Sciatic nerve (tissue), 2 donors: ENCODE measurements around the gene MNAT1. TPM values are rescaled to one million over a fixed set of nuclear protein-coding genes. Genes with fewer than 3 reads are reported as not detected.

Source experiments
- ATAC-seq: fragments of 200-7000 bp; cut with Tn5 transposase; one replicate; pipeline ENCODE4 v1.9.1; 2020; ENCODE audit warnings: mild to moderate bottlenecking, moderate library complexity
- DNase-seq: peaks from one replicate; pipeline ENCODE4 v3.0.0-alpha.2; 2020; ENCODE audit warnings: low spot score
- intact Hi-C: fragments of 100-400 bp; cut with DNase I; formaldehyde crosslinking; loops from one replicate; pipeline ENCODE4 v1.14.2; 2022
- total RNA-seq: library from RNA; stranded (reverse); fragmentation: NEBNext Ultra II Directional; extraction: Animal tissue kit (Norgen Biotek cat#: 25700); gene quantifications from one replicate; pipeline ENCODE4 v1.2.1, GENCODE V29; 2021
- donor health status: DM: no; HTN: no; CAD: no.
- donor health status: DM: no; HTN: no; CAD: no.

MNAT1 gene
- total RNA-seq, 1 donor from 2014 or later: 39.9 TPM

DNA sequence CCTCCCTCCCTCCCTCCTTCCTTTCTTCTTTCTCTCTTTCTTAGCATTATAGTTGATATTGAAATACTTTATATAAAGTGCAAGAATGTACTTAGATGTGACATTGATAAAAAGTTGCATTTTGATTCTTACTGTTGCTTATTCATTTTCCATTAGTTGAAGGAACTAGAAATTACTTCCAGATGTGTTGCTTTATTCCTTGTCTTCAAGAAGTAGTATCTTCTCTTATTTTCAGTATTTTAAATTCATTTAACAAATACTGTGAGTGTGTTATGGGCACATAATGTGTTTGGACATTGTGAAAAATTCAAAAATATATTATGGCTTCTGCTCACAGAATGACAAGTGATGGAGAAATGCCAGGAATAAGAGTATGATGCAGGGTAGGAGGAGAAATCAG, 200.8 kb downstream of the MNAT1 start:
- no peak for DNase-seq
- intact Hi-C loops: no loop called here
- no peak for ATAC-seq

DNA sequence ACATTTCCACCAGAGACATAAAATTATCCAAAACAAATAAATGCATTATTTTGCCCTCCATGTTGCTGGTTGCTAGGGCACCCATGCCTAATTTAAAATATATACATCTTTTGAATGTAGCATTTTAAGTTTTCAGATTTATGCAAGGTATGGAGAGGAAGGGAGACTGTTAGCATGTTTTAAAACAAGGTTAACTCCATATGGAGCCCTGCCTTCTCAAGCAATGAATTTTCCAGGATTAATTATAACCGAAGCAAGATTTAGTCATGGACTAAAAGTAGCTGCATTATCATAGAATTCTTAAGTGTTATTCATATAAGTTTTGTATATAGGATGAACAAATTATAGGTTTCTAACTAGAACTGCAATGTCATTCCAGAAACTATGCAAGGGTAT, 209.1 kb downstream of the MNAT1 start:
- no peak for DNase-seq
- intact Hi-C loops: no loop called here
- no peak for ATAC-seq

DNA sequence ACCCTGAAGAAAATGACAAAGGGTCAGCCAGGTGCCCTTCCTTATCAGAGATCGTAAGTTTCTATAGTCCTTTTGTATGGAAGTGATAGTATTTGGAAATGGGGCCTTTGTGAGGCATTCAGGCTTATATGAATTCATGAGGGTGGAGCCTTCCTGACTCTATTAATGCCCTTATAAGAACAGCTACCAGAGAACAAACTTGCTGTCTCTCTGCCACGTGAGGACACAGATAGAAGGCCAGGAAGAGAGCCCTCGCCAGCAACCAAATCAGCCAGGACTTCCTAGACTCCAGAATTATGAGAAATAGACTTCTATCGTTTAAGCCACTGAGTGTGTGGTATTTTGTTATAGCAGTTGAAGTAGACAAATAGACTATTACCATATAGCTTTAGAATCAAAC, 209.6 kb downstream of the MNAT1 start:
- ATAC-seq: no peak
- intact Hi-C loops: no loop called here
- DNase-seq: no peak

DNA sequence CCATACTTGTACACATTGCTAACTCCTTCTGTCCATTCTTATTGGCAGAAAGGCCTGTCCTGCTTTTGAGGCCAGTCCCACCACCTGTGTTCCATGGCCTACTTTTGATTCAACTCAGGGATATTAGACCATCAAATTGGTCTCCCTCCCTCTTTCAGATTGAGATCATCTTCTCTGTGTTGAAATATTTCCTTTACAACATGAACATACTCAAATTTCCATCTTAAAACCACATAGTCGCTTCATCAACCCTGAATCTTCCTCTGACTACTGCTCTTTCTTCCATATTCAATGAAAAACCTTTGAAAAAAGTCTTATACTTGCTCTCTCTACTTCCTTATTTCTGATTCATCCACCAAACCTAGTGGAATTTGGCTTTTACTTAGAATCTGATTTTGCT, 211.4 kb downstream of the MNAT1 start:
- no peak for ATAC-seq
- intact Hi-C loops: no loop called here
- no peak for DNase-seq

DNA sequence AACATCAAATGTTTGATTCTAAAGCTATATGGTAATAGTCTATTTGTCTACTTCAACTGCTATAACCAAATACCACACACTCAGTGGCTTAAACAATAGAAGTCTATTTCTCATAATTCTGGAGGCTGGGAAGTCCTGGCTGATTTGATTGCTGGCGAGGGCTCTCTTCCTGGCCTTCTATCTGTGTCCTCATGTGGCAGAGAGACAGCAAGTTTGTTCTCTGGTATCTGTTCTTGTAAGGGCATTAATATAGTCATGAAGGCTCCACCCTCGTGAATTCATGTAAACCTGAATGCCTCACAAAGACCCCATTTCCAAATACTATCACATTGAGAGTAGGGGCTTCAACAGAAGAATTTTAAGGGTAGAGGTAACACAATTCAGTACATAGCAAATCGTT, 212.2 kb downstream of the MNAT1 start:
- ATAC-seq: no peak
- DNase-seq: no peak
- intact Hi-C loops: no loop called here

DNA sequence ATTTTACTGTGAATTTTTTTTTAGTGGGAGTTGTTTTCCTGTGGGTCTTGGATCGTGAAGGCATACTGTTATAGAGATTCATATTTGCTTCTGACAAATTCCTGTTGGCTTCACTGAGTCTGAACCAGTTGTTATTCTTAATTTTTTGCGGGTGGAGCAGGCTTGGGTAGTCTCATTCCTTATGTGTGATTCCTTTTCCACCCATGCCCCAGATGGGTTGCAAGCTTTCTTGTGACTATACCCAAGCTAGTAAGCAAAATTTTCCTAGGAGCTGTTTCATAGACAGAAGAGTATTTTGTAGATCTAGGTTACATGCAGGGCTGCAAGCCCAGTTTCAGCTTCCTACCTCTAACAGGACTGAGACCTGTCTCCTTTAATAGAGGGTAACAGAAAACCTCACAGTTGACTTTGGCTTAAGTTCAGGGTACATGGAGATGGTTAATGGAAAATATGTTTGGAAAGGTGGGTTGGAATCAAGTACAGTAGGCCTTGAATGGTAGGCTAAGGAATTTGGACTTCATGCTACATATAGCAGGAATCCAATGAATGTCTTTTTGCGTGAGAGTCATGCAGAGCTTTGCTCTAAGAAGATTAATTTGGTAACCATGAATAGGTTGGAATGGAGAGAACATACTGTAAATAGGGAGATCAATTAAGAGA, 217.3 kb downstream of the MNAT1 start:
- no peak for DNase-seq
- intact Hi-C loops: no loop called here
- no peak for ATAC-seq

DNA sequence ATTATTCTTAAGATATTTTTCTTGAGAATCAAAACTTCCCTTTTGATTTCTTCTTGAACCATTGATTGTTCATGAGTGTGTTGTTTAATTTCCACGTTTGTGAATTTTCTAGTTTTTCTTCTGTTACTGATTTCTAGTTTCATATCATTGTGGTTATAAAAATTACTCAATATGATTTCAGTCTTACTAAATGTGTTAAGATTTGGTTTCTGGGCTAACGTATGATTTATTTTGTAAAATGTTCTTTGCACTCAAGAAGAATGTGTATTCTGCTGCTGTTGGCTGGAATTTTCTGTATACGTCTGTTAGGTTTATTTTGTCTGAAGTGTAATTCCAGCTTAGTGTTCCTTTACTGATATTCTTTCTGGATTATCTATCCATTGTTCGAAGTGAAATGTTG, 221.6 kb downstream of the MNAT1 start:
- DNase-seq (no peak), ATAC-seq (no peak)
- intact Hi-C loops: no loop called here

DNA sequence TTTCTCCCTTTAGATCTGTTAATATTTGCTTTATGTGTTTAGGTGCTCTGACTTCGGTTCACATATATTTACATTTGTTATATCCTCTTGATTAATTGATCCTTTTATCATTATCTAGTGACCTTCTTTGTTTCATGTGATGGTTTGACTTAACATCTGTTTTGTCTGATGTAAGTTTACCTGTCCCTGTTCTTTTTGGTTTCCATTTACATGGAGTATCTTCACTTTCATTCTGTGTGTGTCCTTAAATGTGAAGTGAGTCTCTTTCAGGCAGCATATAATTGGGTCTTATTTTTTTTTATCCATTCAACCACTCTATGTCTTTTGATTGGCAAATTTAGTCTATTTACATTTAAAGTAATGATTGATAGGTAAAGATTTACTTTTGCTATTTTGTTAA, 222.1 kb downstream of the MNAT1 start:
- ATAC-seq: no peak
- intact Hi-C loops: no loop called here
- no peak for DNase-seq

DNA sequence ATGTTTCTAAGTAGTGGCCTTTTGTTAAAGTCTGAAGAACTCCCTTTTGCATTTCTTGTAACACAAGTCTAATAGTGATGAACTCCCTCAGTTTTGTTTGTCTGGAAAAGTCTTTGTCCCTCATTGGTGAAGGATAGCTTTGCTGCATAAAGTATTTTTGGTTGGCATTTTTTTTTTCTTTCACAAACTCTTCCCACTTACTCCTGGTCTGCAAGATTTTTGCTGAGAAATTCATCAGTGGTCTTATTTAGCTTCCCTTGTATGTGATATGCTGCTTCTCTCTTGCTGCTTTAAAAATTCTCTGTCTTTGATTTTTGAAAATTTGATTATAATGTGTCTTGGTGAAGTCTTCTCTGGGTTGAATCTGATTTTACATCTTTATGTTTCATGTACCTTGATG, 223.6 kb downstream of the MNAT1 start:
- DNase-seq (no peak), ATAC-seq (no peak)
- intact Hi-C loops: no loop called here

DNA sequence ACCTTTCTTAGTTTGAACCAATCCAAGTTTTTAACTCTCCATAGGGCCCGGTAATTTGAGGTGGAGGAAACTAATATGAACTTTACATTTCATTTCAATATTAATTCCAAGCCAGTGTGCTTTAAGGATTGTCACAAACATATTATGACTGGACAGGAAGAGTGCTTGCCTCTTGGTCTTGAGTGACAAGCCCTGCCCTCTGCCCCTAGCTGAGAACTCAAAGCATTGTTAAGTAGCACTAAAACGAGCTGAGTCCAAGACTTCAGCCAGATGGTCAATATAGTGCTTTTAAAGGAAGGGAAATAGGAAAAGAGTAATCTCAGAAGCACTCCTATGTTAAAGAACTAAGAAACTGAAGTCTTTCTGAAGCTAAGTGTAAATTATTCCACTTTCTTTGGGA, 229.2 kb downstream of the MNAT1 start:
- DNase-seq (no peak), ATAC-seq (no peak)
- intact Hi-C loops: no loop called here

DNA sequence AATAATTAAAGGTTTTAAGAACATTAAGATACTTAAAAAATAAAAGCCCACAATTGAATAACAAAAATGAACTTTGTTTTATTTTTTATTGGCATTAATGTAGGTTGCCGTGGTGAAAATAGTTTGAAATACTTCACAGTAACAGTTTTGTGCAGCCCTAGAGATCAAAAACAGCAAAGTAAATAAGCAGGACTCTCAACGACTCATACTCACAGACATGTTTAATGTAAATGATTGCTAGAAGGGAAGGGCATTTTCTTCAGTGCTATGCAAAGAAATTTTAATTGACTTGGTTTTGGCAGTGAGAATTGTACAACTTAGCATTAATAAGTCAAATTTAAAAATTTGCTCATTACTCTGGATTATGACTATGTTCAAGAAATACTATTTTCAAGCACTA, 230.3 kb downstream of the MNAT1 start:
- intact Hi-C loops: no loop called here
- DNase-seq: no peak

DNA sequence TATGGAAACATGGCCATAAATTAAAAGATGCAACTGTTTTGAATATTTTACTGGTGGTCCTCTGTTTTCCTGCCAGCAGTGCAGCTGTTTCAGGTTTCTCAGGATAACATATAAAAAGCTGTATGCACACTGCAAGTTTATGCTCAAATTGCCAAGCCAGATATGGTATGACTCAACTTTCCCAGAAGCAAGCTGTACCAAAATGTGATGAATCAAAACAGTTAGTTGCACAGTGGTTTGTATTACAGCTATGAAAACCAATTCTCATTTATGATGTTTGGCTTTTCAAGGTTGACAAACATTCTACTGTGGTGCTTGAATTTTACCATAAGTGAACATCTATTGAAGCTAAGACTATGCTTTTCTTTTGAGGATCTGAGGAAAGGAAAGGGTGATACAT, 230.8 kb downstream of the MNAT1 start:
- ATAC-seq (no peak), DNase-seq (no peak)
- intact Hi-C loops: no loop called here

More for the DNA sequence above, 230.3 kb downstream of the MNAT1 start:
- ATAC-seq: no peak

DNA sequence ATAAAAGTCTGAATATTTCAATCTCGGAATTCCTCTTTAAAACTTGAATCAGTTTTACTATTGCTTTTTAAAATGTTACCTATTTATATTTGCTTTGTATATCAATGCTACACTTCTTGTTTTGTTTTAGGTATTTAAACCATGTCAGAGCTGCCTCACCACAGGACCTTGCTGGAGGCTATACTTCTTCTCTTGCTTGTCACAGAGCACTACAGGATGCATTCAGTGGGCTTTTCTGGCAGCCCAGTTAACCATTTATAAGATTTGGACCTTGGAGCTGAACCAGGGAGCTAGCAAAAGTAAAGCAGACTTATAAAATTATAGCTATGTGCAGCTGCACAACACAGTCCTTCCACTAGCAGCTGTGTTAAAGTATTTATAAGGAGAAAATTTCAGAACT, 233.5 kb downstream of the MNAT1 start:
- intact Hi-C loops: no loop called here
- ATAC-seq: no peak
- no peak for DNase-seq

DNA sequence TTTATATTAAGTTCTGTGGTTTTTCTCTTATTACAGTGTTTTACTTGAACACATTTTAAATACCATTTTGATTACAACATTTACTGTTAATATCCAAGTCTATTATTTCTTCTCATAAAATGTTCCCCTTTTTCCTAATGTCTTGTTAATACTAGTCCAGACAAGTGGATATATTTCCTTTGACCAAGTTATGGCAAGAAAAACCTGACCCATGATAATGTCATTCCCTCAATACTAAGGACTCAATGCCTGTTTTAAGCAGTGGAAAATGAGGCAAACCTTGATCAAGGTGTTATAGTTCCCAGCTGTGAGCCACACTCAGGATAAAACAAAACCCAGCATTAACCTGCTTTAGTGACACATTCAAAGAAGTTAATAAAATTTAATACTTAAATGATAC, 234.1 kb downstream of the MNAT1 start:
- no peak for DNase-seq
- no peak for ATAC-seq
- intact Hi-C loops: no loop called here

DNA sequence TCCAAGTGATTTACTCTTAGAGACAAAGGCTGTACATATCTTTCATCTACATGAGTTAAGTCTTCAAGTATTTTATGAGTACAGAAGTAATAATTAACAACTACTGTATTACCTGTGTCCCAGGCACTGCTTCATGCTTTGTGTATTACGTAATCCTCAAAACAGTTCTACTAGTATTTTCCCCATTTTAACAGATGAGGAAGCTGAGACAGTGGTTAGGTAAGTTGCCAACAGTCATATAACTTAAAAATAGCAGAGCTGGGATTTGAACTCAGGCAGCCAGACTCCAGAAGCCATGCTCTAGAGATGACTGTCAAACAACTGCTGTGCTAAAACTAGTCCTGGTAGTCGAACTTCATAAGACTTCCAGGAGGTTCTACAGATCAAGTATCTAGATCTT, 235.6 kb downstream of the MNAT1 start:
- no peak for ATAC-seq
- intact Hi-C loops: no loop called here
- no peak for DNase-seq

DNA sequence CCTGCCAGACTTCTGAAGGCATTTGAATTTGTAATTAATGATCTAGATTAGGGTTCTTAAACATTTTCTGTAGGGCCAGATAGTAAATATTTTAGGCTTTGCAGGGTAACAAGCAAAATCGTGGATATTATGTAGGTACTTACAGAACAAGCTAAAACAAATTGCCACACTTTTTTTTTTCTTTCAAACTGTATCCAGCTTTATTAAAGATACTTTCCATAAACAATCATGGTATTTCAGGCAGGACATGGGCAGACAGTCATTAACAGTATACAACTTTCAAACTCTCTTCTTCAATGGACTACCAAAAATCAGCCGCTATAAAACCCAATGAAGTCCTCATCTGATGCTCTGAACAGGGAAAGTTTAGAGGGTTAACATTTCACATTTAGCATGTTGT, 236.7 kb downstream of the MNAT1 start:
- DNase-seq (no peak), ATAC-seq (no peak)
- intact Hi-C loops: no loop called here

DNA sequence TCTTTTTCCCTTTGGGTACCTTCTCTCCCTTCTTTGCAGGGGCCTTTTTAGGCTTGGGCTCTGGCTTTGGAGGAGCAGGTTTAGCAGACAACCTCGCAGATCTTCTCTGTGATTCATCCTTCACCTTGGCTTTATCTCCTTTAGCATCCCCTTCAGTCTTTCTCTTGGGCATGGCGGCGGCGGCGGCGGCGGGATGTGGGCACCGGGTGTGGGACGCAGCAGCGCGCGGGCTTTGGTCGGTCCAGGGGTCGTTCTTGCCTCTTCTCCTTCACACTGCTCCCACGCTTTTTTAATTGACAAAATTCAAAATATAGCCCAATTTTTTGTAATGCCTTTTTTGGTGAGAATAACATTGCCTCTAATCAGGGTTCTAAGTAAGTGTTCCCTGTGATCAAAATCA, 237.7 kb downstream of the MNAT1 start:
- ATAC-seq: no peak
- intact Hi-C loops: no loop called here

DNA sequence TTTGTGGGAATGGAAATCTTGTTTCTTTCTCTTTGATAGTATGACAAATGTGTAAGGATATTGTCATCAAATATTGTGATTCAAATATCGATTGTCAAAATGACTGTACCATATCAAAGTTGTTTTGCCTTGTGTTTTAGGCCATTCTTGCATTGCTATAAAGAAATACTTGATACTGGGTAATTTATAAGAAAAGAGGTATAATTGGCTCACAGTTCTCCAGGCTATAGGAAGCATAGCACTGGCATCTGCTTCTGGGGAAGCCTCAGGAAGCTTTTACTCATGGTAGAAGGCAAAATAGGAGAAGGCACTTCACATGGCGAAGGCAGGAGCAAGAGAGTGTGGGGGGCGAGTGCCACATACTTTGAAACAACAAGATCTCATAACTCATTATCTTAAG, 238.5 kb downstream of the MNAT1 start:
- ATAC-seq: no peak
- intact Hi-C loops: no loop called here
- DNase-seq: no peak

More for the DNA sequence above, 237.7 kb downstream of the MNAT1 start:
- DNase-seq: no peak

DNA sequence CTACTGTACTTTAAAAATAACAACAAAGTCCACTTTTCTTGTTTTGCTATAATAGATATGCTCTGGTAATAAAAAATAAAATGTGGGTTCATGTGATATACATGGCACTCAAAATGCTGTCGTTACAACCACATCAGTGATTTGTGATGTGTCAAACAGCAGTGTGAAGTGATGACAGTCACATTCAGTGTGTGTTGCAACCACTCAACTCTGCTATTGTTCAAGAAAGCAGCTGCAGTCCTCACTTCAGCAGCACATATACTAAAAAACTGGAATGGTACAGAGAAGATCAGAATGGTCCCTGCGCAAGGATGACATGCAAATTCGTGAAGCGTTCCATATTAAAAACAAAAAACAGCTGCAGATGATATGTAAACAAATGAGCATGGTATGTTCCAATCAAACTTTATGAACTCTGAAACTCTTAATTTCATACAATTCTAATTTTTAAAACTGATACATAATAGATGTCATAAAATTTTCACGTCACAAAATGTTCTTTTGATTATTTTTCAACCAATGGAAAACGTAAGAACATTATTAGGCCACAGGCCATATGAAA, 239.6 kb downstream of the MNAT1 start:
- intact Hi-C loops: no loop called here
- ATAC-seq (no peak), DNase-seq (no peak)

DNA sequence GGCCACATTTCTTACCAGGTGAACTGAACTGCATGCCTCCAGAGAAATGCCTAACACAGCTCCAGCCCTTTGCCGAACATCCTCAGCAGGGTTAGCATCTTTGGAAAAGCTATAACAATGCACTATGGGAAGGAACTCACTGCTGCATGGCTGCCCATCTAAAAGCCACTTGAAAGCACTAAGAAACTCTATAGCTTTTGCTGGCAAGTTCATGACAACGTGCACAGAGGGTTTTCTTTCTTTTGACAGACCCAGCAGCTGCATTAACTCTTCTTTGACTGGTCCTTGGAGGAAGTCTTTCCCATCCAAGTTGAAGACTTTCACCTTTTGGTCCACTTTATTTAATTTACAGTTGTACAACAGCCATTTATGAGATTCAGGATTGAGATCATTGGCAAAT, 241.0 kb downstream of the MNAT1 start:
- no peak for ATAC-seq
- intact Hi-C loops: no loop called here
- DNase-seq: no peak

DNA sequence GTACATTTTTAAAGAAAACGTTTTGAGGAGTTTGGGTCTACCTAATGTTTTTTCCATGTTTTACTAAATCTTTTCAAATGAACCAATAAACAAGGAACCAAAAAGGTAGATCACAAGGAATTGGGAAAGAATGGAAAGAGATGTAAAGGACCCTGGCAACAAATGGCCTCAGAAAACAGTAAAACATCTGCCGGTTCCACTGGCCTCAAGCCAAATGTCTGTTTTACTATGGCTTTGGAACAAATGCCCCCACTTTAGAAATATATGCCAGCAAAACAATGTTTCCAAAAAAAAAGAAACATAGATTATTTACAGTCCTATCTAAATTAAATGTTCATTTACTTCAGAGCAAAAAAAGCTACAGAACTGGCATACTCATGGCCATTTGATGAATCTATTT, 243.3 kb downstream of the MNAT1 start:
- ATAC-seq (no peak), DNase-seq (no peak)
- intact Hi-C loops: no loop called here
